Activated T-cell treated with anti-CD3 and anti-CD28 coated beads, Interleukin-2, amount 50 U/mL, for 72 hours (primary cell): ENCODE data around the gene KLHL20. TPM values are rescaled to one million over a fixed set of nuclear protein-coding genes. Genes with fewer than 3 reads are reported as not detected.
"Not testable (repeated sequence)": the region's sequence is repeated elsewhere in the genome, so short reads cannot be mapped to it uniquely, and the experiment has no call there.

Experiments
- ATAC-seq, 2 donors: fragments of 150-1000 bp; cut with Tn5 transposase; replicated peaks in 1 of 2; 2 replicates each; pipeline ENCODE4 v1.10.0; 2021; ENCODE audit warnings: moderate library complexity in 2 of 2, mild to moderate bottlenecking in 1 of 2
- DNase-seq, 2 donors: peaks; one replicate each; pipeline ENCODE4 v3.0.0; 2021 to 2022; ENCODE audit warnings: mixed read lengths in 1 of 2
- H3K27ac Mint-ChIP-seq: one replicate; pipeline ENCODE4 v1.8.0; 2022; ENCODE audit warnings: mild to moderate bottlenecking, moderate library complexity, mixed read lengths
- H3K27me3 Mint-ChIP-seq: one replicate; pipeline ENCODE4 v1.8.0; 2022; ENCODE audit warnings: low read depth, mixed read lengths
- H3K36me3 Mint-ChIP-seq, 2 donors: one replicate each; pipeline ENCODE4 v1.8.0; 2022; ENCODE audit warnings: mixed read lengths in 2 of 2, mild to moderate bottlenecking in 1 of 2; ENCODE audit not compliant: insufficient read depth in 2 of 2
- H3K4me1 Mint-ChIP-seq: one replicate; pipeline ENCODE4 v1.8.0; 2022; ENCODE audit warnings: low read depth, mixed read lengths
- H3K4me3 Mint-ChIP-seq, 2 donors: one replicate each; pipeline ENCODE4 v1.8.0; 2022; ENCODE audit warnings: mild to moderate bottlenecking in 2 of 2, mixed read lengths in 2 of 2, moderate library complexity in 2 of 2
- H3K9me3 Mint-ChIP-seq, 2 donors: one replicate each; pipeline ENCODE4 v1.8.0; 2022; ENCODE audit warnings: mixed read lengths in 2 of 2
- total RNA-seq, 2 donors: library from RNA; stranded (reverse); gene quantifications; one replicate each; pipeline ENCODE4 v1.2.3, GENCODE V29; 2022

The KLHL20 gene
- total RNA-seq, 2 donors from 2014 or later, result 19.7 to 22.1 TPM

DNA sequence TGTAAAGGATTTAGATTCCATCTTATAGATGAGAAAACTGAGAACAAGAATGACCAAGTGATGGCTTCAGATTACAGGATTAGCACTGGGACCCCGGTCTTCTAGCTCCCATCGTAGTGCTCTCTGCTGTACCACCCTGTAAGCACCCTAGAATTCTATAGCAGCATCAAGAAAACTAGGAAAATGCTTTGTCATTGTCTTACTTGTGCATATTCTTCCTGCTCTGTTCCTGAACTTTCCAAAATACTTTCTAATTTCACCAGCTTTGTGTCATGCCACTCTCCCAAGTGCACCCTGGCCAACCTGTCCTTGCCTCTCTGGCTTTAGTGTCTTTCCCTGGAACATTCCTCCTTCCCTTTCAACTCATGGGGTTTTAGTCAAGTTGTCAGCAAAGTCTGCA lies 6.0 kb upstream of the KLHL20 start:
- peaks cover 0 to under 1% of the 10 kb centered on the region in 2 donors for H3K36me3 Mint-ChIP-seq
- peaks cover 2% of the 10 kb centered on the region for H3K4me1 Mint-ChIP-seq
- peaks cover 0 to under 1% of the 10 kb centered on the region in 2 donors for H3K9me3 Mint-ChIP-seq
- no peak overlapping the region for H3K27ac Mint-ChIP-seq
- peaks cover 23% of the 10 kb centered on the region for H3K27me3 Mint-ChIP-seq
- no peak overlapping the region for H3K4me3 Mint-ChIP-seq
- no peak for DNase-seq
- ATAC-seq, result no peak

DNA sequence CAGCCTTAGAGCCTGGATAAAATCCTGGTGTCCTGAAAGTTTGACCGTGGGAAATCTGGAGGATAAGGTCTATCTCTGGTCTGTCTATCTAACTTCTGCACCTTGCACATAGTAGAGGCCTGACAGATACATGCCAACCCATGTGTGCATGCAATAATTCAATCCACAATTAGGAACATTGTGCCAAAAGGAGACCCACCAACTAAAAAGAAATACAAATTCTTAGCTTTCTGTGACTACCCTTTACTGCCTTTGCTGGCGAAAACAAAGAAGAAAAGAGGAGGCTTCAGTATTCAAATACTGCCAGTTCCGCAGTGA lies 381 bp upstream of the KLHL20 start:
- Mint-ChIP-seq H3K27me3 (peaks cover 16% of the 10 kb centered on the region), H3K9me3 (peaks cover 0 to 2% of the 10 kb centered on the region in 2 donors), H3K27ac (peak overlapping the region; percentile 99), H3K4me3 (peak overlapping the region; percentile 88 to 99), H3K4me1 (peaks cover 26% of the 10 kb centered on the region), H3K36me3 (peaks cover 4 to 5% of the 10 kb centered on the region in 2 donors)
- ATAC-seq (no peak), DNase-seq (no peak)

DNA sequence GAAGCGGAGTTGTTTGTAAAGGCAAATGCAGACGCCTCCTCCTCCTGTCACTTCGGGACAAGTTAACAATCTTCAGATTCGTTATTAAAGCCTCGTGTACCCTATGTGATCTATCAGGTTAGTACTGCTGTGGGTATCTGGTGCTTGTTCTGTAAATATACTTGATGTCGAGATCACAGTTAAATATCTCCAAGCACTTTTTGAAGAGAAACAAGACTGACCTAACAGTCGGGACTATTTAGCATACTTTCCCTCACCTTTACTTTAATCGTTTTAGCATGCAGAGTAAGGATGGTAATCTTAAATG lies 710 bp downstream of the KLHL20 start:
- DNase-seq (no peak), ATAC-seq (no peak)
- H3K27ac Mint-ChIP-seq, result peak overlapping the region; percentile 99
- peak overlapping the region; percentile 88 to 99 for H3K4me3 Mint-ChIP-seq
- H3K27me3 Mint-ChIP-seq, result peaks cover 9% of the 10 kb centered on the region
- H3K4me1 Mint-ChIP-seq, result peaks cover 36% of the 10 kb centered on the region
- H3K36me3 Mint-ChIP-seq, result peaks cover 6 to 7% of the 10 kb centered on the region in 2 donors
- H3K9me3 Mint-ChIP-seq, result peaks cover 0 to 2% of the 10 kb centered on the region in 2 donors

DNA sequence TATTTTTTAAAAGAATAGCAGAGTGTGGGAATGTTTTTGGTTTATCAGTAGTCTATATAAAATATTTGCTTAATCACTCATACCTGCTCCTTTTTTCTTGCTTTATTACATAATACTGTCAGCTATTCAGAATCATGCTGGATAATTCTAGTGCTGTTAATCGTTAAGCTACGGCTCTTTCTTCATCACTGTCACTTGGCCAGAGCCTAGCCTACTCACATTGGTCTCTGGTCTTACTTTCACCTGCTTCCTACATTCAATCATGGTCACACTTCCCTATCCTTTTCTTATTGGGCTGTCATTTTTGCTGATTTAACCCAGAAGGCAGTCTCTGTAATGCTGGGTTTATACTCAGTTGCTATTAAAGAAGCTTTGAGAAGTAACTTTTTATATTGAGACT lies 2.5 kb downstream of the KLHL20 start:
- H3K27ac Mint-ChIP-seq, result peak overlapping the region; percentile 89
- H3K4me3 Mint-ChIP-seq, result peak overlapping the region in 1 of 2 donors; percentile 56
- DNase-seq (no peak), ATAC-seq (no peak)
- H3K9me3 Mint-ChIP-seq, result peaks cover 0 to 2% of the 10 kb centered on the region in 2 donors
- peaks cover 46% of the 10 kb centered on the region for H3K4me1 Mint-ChIP-seq
- H3K27me3 Mint-ChIP-seq, result no peaks in the 10 kb centered on the region
- H3K36me3 Mint-ChIP-seq, result peaks cover 7 to 9% of the 10 kb centered on the region in 2 donors

DNA sequence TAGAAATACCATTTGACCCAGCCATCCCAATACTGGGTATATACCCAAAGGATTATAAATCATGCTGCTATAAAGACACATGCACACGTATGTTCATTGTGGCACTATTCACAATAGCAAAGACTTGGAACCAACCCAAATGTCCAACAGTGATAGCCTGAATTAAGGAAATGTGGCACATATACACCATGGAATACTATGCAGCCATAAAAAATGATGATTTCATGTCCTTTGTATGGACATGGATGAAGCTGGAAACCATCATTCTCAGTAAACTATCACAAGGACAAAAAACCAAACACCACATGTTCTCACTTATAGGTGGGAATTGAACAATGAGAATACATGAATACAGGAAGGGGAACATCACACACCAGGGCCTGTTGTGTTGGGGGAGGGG lies 16.6 kb downstream of the KLHL20 start:
- not testable (repeated sequence) for DNase-seq, ATAC-seq, H3K27me3 Mint-ChIP-seq, H3K9me3 Mint-ChIP-seq, H3K27ac Mint-ChIP-seq, H3K4me3 Mint-ChIP-seq, H3K4me1 Mint-ChIP-seq
- peaks cover 15 to 26% of the 10 kb centered on the region in 2 donors for H3K36me3 Mint-ChIP-seq

DNA sequence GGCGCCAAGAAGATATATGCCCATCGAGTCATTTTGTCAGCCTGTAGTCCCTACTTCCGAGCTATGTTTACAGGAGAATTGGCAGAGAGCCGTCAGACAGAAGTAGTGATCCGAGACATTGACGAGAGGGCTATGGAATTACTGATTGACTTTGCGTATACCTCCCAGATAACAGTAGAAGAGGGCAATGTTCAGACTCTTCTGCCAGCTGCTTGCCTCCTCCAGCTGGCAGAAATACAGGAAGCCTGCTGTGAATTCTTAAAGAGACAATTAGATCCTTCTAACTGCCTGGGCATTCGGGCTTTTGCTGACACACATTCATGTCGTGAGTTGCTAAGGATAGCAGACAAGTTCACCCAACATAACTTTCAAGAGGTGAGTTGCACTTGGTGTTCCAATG lies 19.1 kb downstream of the KLHL20 start:
- no peak overlapping the region for H3K27ac Mint-ChIP-seq
- H3K27me3 Mint-ChIP-seq, result no peaks in the 10 kb centered on the region
- H3K4me1 Mint-ChIP-seq, result peaks cover 21% of the 10 kb centered on the region
- H3K36me3 Mint-ChIP-seq, result peaks cover 15 to 32% of the 10 kb centered on the region in 2 donors
- no peak overlapping the region for H3K4me3 Mint-ChIP-seq
- DNase-seq, result no peak
- no peak for ATAC-seq
- H3K9me3 Mint-ChIP-seq, result peaks cover 0 to 1% of the 10 kb centered on the region in 2 donors

DNA sequence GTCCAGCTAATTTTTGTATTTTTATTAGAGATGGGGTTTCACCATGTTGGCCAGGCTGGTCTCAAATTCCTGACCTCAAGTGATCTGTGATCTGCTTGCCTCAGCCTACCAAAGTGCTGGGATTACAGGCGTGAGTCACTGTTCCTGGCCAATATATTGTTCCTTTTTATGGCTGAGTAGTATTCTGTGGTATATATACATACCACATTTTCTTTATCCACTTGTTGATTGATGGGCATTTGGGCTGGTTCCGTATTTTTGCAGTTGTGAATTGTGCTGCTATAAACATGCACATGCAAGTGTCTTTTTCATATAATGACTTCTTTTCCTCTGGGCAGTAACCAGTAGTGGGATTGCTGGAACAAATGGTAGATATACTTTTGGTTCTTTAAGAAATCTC lies 21.3 kb downstream of the KLHL20 start:
- not testable (repeated sequence) for H3K27me3 Mint-ChIP-seq, DNase-seq, H3K4me3 Mint-ChIP-seq, ATAC-seq, H3K27ac Mint-ChIP-seq, H3K9me3 Mint-ChIP-seq
- Mint-ChIP-seq H3K4me1 (peaks cover 27% of the 10 kb centered on the region), H3K36me3 (peaks cover 14 to 45% of the 10 kb centered on the region in 2 donors)

DNA sequence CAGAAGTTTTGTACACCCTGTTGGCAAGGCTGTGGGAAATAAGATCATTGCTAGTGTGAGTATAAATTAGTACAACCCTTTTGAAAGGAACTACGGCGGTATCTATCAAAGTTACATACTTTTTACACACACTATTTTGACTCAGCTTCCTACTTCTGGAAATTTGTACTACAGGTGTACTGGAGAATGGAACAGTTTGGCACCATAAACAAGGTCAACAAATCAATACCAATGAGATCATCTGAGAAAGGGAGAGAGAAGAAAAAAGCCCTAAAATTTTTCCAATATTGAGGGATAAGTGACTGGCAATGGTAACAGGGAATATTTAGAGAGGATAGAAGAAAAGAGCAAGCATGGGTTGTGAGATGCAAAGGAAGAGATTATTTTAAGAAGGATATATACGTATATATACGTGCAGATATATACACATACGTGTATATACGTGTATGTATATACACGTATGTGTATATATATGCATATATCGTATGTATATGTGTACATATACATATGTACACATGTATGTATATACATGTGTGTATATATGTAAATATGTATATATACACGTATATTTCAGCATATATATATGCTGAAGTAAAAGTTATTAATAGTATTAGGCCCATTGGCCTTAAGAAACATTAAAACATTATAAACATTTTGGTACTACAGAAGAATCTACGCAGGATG lies 27.6 kb downstream of the KLHL20 start:
- Mint-ChIP-seq H3K27ac (no peak overlapping the region), H3K9me3 (no peaks in the 10 kb centered on the region), H3K36me3 (peaks cover 7 to 29% of the 10 kb centered on the region in 2 donors), H3K4me1 (peaks cover 18% of the 10 kb centered on the region), H3K4me3 (no peak overlapping the region), H3K27me3 (no peaks in the 10 kb centered on the region)
- DNase-seq, result no peak
- ATAC-seq, result no peak

DNA sequence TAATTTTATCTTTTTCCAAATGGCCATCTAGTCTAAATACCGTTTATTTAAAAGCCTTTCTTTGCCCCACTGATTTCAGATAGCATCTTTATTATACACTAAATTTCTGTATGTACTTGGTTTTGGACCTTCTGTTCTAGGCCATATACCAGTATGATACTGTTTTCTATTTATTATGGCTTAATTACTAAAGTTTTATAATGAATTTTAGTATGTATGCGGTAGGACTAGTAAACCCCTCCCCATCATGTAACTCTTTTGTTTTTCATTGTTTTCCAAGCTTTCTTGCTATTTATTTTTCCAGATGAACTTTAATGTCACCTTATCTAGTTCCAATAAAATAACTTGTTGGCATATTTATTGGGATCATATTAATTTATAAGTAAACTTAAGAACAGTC lies 29.9 kb downstream of the KLHL20 start:
- peaks cover 4 to 19% of the 10 kb centered on the region in 2 donors for H3K36me3 Mint-ChIP-seq
- no peak overlapping the region for H3K27ac Mint-ChIP-seq
- peaks cover 5% of the 10 kb centered on the region for H3K4me1 Mint-ChIP-seq
- no peaks in the 10 kb centered on the region for H3K27me3 Mint-ChIP-seq
- no peak for ATAC-seq
- no peak overlapping the region for H3K4me3 Mint-ChIP-seq
- no peaks in the 10 kb centered on the region for H3K9me3 Mint-ChIP-seq
- no peak for DNase-seq

DNA sequence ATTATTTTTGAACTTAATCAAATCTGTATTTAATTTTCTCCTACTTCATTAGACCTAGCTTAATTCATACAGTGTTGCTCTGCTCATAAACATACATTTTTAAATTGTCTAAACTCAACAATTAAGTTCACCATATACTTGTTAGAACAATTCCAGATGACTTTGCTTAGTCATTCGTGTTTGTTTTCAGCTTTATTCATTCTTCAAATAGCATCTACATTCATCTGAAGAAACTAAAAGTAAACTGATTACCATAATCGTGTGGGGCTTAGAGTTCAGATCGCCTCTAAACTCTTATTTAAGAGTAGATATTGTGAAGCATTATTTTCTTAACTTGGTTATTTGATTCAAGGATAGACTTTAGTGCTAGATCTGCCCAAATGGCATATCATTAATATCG lies 34.4 kb downstream of the KLHL20 start:
- Mint-ChIP-seq H3K4me3 (no peak overlapping the region), H3K4me1 (no peaks in the 10 kb centered on the region), H3K27ac (no peak overlapping the region), H3K27me3 (no peaks in the 10 kb centered on the region), H3K9me3 (no peaks in the 10 kb centered on the region), H3K36me3 (peaks cover 3 to 6% of the 10 kb centered on the region in 2 donors)
- DNase-seq (no peak), ATAC-seq (no peak)

DNA sequence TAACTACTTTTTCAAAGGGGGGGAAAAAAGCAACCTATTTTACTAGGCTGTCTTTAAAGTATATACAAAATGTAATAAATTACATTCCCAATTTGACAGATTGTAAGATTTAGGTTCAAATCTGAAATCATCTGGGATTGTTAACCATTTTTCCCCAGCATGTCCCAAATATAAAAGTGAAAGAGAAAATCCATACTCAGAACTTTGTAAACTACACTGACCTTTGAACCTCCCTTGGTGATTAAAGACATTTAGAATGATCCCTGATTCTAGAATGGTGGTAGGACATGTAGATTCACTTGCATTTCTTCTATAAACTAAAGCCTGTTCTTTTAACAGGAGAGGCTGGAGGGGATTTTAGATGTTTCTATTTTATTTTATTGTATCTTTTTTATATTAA lies 39.0 kb downstream of the KLHL20 start:
- Mint-ChIP-seq H3K4me1 (no peaks in the 10 kb centered on the region), H3K4me3 (no peak overlapping the region), H3K9me3 (no peaks in the 10 kb centered on the region), H3K27me3 (no peaks in the 10 kb centered on the region), H3K36me3 (peaks cover 5 to 16% of the 10 kb centered on the region in 2 donors), H3K27ac (no peak overlapping the region)
- ATAC-seq, result no peak
- DNase-seq, result no peak

DNA sequence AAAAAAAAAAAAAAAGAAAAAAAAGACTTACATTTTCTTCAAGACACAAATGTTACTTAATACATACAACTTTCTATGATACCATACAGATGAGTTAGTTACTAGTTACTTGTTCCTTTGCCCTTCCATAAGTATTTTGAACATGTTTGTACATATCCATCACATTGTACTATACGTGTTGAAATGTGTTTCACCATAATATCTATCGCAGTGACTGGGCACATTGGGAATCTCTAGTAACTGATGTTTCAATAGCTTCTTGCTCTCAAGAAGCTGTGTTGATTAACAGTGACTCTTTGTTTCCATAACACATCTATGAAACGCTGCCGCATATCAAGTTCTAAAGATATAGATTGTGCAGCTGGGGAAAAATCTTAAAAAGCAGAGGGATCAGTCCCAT lies 42.9 kb downstream of the KLHL20 start:
- no peak for ATAC-seq
- Mint-ChIP-seq H3K27me3 (no peaks in the 10 kb centered on the region), H3K4me3 (no peak overlapping the region), H3K36me3 (peaks cover 13 to 43% of the 10 kb centered on the region in 2 donors), H3K4me1 (no peaks in the 10 kb centered on the region), H3K9me3 (peaks cover 0 to 7% of the 10 kb centered on the region in 2 donors), H3K27ac (peak overlapping the region; percentile 59)
- no peak for DNase-seq

DNA sequence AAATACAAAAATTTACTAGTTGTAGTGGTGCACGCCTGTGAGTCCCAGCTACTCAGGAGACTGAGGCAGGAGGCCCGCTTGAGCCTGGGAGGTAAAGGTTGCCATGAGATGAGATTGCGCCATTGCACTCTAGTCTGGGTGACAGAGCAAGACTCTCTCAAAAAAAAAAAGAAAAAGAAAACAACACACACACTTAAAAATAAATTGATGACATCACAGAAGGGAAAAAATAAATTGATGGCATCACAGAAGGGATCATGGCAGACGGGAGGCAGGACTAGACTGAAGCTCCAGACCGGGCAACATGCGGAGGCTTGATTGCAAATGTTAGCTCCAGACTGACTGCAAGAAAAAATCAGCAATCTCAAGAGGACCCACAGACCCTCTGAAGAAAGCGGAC lies 43.3 kb downstream of the KLHL20 start:
- Mint-ChIP-seq H3K27ac (peak overlapping the region; percentile 59), H3K9me3 (peaks cover 1 to 11% of the 10 kb centered on the region in 2 donors), H3K36me3 (peaks cover 15 to 47% of the 10 kb centered on the region in 2 donors), H3K27me3 (no peaks in the 10 kb centered on the region), H3K4me3 (no peak overlapping the region), H3K4me1 (no peaks in the 10 kb centered on the region)
- ATAC-seq (no peak), DNase-seq (no peak)

DNA sequence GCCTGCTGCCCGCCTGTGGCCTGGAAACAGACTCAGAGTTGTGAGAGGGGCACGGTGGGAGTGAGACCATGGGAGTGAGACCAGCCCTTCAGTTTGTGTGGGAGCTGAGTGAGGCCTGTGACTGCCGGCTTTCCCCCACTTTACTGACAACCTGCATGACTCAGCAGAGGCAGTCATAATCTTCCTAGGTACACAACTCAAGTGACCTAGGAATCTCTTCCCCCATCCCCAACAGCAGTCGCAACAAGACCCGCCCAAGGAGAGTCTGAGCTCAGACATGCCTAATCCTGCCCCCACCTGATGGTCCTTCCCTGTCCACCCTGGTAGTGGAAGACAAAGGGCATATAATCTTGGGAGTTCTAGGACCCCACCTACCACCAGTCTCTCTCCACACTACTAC lies 44.2 kb downstream of the KLHL20 start:
- H3K4me3 Mint-ChIP-seq, result no peak overlapping the region
- peaks cover 18 to 52% of the 10 kb centered on the region in 2 donors for H3K36me3 Mint-ChIP-seq
- no peak overlapping the region for H3K27ac Mint-ChIP-seq
- DNase-seq, result no peak
- no peaks in the 10 kb centered on the region for H3K4me1 Mint-ChIP-seq
- H3K9me3 Mint-ChIP-seq, result peaks cover 4 to 14% of the 10 kb centered on the region in 2 donors
- ATAC-seq, result no peak
- no peaks in the 10 kb centered on the region for H3K27me3 Mint-ChIP-seq
